HepG2 (cell line): ENCODE results near the gene CENPL. TPM values are rescaled to one million over a fixed set of nuclear protein-coding genes. Genes with fewer than 3 reads are reported as not detected.

Source experiments
- DMAP1 ChIP-seq: IDR thresholded peaks from 2 replicates; pipeline ENCODE4 v1.6.1; 2016
- KAT7 ChIP-seq: IDR thresholded peaks from 2 replicates; pipeline ENCODE4 v1.6.1; 2018; ENCODE audit warnings: borderline replicate concordance, missing compliant biosample characterization
- NR3C1 ChIP-seq: sonication (generic); formaldehyde crosslinking; IDR thresholded peaks from 2 replicates; pipeline ENCODE4 v1.4.0; 2020; ENCODE audit warnings: missing genetic modification reagents
- SALL1 ChIP-seq: sonication (generic); formaldehyde crosslinking; IDR thresholded peaks from 2 replicates; pipeline ENCODE4 v1.8.0; 2022; ENCODE audit warnings: mild to moderate bottlenecking, missing genetic modification reagents
- SAP130 ChIP-seq: IDR thresholded peaks from 2 replicates; pipeline ENCODE4 v1.6.1; 2016; ENCODE audit warnings: low read depth
- SP4 ChIP-seq: sonication (generic); formaldehyde crosslinking; IDR thresholded peaks from 2 replicates; pipeline ENCODE4 v1.8.1; 2023; ENCODE audit warnings: mild to moderate bottlenecking, missing genetic modification reagents
- SRSF1 ChIP-seq: fragments of 200-400 bp; formaldehyde crosslinking; optimal IDR thresholded peaks from 2 replicates; pipeline ENCODE3; 2017; ENCODE audit warnings: mild to moderate bottlenecking, low read depth, low read length, moderate library complexity
- SRY ChIP-seq: sonication (generic); formaldehyde crosslinking; IDR thresholded peaks from 2 replicates; pipeline ENCODE4 v1.8.0; 2022; ENCODE audit warnings: mild to moderate bottlenecking, missing genetic modification reagents
- TBX2 ChIP-seq: sonication (generic); formaldehyde crosslinking; IDR thresholded peaks from 2 replicates; pipeline ENCODE4 v1.5.0; 2020; ENCODE audit warnings: missing genetic modification reagents, mild to moderate bottlenecking, borderline replicate concordance
- ZBTB8A ChIP-seq: sonication (generic); formaldehyde crosslinking; IDR thresholded peaks from 2 replicates; pipeline ENCODE4 v1.4.0; 2020; ENCODE audit warnings: mild to moderate bottlenecking, low read depth, missing genetic modification reagents, borderline replicate concordance
- ZNF33B ChIP-seq: sonication (generic); formaldehyde crosslinking; IDR thresholded peaks from 2 replicates; pipeline ENCODE4 v1.5.1; 2020; ENCODE audit warnings: mild to moderate bottlenecking, missing genetic modification reagents
- ZNF552 ChIP-seq: sonication (generic); formaldehyde crosslinking; IDR thresholded peaks from 2 replicates; pipeline ENCODE4 v1.9.0; 2022; ENCODE audit warnings: missing genetic modification reagents, mild to moderate bottlenecking, borderline replicate concordance
- ZNF724P ChIP-seq: sonication (generic); formaldehyde crosslinking; IDR thresholded peaks from 2 replicates; pipeline ENCODE4 v1.8.0; 2022; ENCODE audit warnings: missing genetic modification reagents, borderline replicate concordance
- ZNF839 ChIP-seq: sonication (generic); formaldehyde crosslinking; IDR thresholded peaks from 2 replicates; pipeline ENCODE4 v1.4.0; 2020; ENCODE audit warnings: missing genetic modification reagents, mild to moderate bottlenecking, borderline replicate concordance
- polyA plus RNA-seq, 8 experiments: library from polyadenylated mRNA; depleted of rRNA in 3 of 8; stranded (reverse) in 7 of 8; unstranded in 1 of 8; fragments of >200 nt; fragmentation: Illumina TruSeq in 4 of 8; extraction: Trizol in 4 of 8; gene quantifications; 2 replicates each; pipeline versions ENCODE4 v1.2.1 to v1.2.3, GENCODE V29; 2011 to 2016; ENCODE audit warnings: low read depth in 4 of 8, missing spikeins in 1 of 8, mixed read lengths in 1 of 8; ENCODE audit not compliant: insufficient read depth in 1 of 8
- total RNA-seq, 5 experiments: library from RNA; depleted of rRNA; stranded (reverse); fragments of >200 nt; fragmentation: Illumina TruSeq; extraction: Trizol; gene quantifications; 2 replicates each; pipeline ENCODE4 v1.2.3, GENCODE V29; 2016; ENCODE audit warnings: low read depth in 1 of 5
- TF ChIP-seq, protein P1 (sequence below): sonication (generic); formaldehyde crosslinking; IDR thresholded peaks from 2 replicates; pipeline ENCODE4 v1.5.0; 2020; ENCODE audit warnings: mild to moderate bottlenecking, missing genetic modification reagents, moderate library complexity
- TF ChIP-seq, protein P2 (sequence below): IDR thresholded peaks from 2 replicates; pipeline ENCODE4 v1.6.1; 2016; ENCODE audit warnings: mild to moderate bottlenecking, missing biosample characterization, missing genetic modification reagents
- TF ChIP-seq, protein P3 (sequence below): sonication (generic); formaldehyde crosslinking; IDR thresholded peaks from 2 replicates; pipeline ENCODE4 v1.5.0; 2020; ENCODE audit warnings: mild to moderate bottlenecking, missing genetic modification reagents
- TF ChIP-seq, protein P4 (sequence below): sonication (generic); formaldehyde crosslinking; IDR thresholded peaks from 2 replicates; pipeline ENCODE4 v1.5.0; 2020; ENCODE audit warnings: missing genetic modification reagents, mild to moderate bottlenecking, borderline replicate concordance
- TF ChIP-seq, protein P5 (sequence below): sonication (generic); formaldehyde crosslinking; IDR thresholded peaks from 2 replicates; pipeline ENCODE4 v1.4.0; 2020; ENCODE audit warnings: missing genetic modification reagents
- TF ChIP-seq, protein P6 (sequence below): sonication (generic); formaldehyde crosslinking; IDR thresholded peaks from 2 replicates; pipeline ENCODE4 v1.4.0; 2020; ENCODE audit warnings: missing genetic modification reagents, borderline replicate concordance
- TF ChIP-seq, protein P7 (sequence below): sonication (generic); formaldehyde crosslinking; IDR thresholded peaks from 2 replicates; pipeline ENCODE4 v1.4.0; 2020; ENCODE audit warnings: missing genetic modification reagents

The CENPL gene
- total and polyA plus RNA-seq, 2 of the 13 experiments (the other 11 are each of a cell fraction or from before 2014, with no cell fraction given) = 4.4 to 14.2 TPM

DNA sequence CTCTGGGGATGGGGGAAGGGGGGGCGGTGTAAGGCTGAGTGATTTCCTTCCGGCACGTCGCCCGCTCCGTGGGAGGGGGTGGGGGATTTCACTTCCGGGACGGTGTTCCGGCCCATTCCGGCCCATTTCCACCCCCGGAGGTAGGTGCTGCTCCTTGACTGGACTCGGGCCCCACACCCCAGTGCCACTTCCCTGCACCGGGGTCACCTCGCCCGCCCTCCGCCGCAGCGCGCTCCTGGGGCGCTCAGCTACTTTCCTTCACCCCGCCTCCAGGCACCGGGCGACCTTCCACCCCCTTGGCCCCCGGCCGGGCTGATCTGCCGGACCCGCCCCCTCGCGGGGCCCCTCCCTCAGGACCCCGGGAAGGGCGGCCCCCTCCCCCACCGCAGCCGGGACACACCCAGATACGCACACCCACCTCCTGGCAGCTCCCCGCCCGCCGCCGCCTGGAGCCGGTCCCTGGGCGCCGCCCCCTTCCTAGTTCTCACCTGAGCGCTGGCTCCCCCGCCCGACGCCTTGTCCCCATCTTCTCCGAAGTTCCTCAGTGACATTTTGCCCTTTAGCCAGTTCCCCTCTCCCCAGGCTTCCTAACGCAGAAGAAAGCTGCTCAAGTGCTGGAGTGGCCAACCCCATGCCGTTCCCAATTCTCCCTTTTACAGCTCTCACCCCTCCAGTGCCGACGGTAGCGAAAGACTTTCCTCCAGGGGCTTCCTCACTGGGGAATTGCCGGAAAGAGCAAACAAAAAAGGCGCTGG lies 43.8 kb upstream of the CENPL start, which contains the start of gene ZBTB37 (continued):
- TF ChIP-seq DMAP1 (0 out of 2 replicates have a peak, but pooled peaks have one; percentile 7), SP4 (CRISPR knock-in tag) (no peak; the same call in none of the 2 replicates), ZNF839 (CRISPR knock-in tag) (no peak), ZNF724P (CRISPR knock-in tag) (no peak), SAP130 (CRISPR knock-in tag) (peak; percentile 77), KAT7 (CRISPR knock-in tag) (peak; percentile 70; the same call in 1 of the 2 replicates), SALL1 (CRISPR knock-in tag) (no peak), SRY (CRISPR knock-in tag) (0 out of 2 replicates have a peak, but pooled peaks have one; percentile 4), ZNF552 (CRISPR knock-in tag) (no peak), ZBTB8A (no peak), NR3C1 (CRISPR knock-in tag) (no peak), SRSF1 (no peak), TBX2 (peak; percentile 74), ZNF33B (CRISPR knock-in tag) (no peak)
- TF ChIP-seq, protein P1, sequence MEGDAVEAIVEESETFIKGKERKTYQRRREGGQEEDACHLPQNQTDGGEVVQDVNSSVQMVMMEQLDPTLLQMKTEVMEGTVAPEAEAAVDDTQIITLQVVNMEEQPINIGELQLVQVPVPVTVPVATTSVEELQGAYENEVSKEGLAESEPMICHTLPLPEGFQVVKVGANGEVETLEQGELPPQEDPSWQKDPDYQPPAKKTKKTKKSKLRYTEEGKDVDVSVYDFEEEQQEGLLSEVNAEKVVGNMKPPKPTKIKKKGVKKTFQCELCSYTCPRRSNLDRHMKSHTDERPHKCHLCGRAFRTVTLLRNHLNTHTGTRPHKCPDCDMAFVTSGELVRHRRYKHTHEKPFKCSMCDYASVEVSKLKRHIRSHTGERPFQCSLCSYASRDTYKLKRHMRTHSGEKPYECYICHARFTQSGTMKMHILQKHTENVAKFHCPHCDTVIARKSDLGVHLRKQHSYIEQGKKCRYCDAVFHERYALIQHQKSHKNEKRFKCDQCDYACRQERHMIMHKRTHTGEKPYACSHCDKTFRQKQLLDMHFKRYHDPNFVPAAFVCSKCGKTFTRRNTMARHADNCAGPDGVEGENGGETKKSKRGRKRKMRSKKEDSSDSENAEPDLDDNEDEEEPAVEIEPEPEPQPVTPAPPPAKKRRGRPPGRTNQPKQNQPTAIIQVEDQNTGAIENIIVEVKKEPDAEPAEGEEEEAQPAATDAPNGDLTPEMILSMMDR = peak; percentile 38
- TF ChIP-seq, protein P2, sequence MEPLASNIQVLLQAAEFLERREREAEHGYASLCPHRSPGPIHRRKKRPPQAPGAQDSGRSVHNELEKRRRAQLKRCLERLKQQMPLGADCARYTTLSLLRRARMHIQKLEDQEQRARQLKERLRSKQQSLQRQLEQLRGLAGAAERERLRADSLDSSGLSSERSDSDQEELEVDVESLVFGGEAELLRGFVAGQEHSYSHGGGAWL (CRISPR knock-in tag) = no peak
- TF ChIP-seq, protein P3, sequence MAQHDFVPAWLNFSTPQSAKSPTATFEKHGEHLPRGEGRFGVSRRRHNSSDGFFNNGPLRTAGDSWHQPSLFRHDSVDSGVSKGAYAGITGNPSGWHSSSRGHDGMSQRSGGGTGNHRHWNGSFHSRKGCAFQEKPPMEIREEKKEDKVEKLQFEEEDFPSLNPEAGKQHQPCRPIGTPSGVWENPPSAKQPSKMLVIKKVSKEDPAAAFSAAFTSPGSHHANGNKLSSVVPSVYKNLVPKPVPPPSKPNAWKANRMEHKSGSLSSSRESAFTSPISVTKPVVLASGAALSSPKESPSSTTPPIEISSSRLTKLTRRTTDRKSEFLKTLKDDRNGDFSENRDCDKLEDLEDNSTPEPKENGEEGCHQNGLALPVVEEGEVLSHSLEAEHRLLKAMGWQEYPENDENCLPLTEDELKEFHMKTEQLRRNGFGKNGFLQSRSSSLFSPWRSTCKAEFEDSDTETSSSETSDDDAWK (CRISPR knock-in tag) = no peak
- TF ChIP-seq, protein P4, sequence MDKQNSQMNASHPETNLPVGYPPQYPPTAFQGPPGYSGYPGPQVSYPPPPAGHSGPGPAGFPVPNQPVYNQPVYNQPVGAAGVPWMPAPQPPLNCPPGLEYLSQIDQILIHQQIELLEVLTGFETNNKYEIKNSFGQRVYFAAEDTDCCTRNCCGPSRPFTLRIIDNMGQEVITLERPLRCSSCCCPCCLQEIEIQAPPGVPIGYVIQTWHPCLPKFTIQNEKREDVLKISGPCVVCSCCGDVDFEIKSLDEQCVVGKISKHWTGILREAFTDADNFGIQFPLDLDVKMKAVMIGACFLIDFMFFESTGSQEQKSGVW (CRISPR knock-in tag) = no peak
- TF ChIP-seq, protein P5, sequence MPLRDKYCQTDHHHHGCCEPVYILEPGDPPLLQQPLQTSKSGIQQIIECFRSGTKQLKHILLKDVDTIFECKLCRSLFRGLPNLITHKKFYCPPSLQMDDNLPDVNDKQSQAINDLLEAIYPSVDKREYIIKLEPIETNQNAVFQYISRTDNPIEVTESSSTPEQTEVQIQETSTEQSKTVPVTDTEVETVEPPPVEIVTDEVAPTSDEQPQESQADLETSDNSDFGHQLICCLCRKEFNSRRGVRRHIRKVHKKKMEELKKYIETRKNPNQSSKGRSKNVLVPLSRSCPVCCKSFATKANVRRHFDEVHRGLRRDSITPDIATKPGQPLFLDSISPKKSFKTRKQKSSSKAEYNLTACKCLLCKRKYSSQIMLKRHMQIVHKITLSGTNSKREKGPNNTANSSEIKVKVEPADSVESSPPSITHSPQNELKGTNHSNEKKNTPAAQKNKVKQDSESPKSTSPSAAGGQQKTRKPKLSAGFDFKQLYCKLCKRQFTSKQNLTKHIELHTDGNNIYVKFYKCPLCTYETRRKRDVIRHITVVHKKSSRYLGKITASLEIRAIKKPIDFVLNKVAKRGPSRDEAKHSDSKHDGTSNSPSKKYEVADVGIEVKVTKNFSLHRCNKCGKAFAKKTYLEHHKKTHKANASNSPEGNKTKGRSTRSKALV = no peak; the same call in 1 of the 2 replicates
- TF ChIP-seq, protein P6, sequence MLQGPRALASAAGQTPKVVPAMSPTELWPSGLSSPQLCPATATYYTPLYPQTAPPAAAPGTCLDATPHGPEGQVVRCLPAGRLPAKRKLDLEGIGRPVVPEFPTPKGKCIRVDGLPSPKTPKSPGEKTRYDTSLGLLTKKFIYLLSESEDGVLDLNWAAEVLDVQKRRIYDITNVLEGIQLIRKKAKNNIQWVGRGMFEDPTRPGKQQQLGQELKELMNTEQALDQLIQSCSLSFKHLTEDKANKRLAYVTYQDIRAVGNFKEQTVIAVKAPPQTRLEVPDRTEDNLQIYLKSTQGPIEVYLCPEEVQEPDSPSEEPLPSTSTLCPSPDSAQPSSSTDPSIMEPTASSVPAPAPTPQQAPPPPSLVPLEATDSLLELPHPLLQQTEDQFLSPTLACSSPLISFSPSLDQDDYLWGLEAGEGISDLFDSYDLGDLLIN = no peak
- TF ChIP-seq, protein P7, sequence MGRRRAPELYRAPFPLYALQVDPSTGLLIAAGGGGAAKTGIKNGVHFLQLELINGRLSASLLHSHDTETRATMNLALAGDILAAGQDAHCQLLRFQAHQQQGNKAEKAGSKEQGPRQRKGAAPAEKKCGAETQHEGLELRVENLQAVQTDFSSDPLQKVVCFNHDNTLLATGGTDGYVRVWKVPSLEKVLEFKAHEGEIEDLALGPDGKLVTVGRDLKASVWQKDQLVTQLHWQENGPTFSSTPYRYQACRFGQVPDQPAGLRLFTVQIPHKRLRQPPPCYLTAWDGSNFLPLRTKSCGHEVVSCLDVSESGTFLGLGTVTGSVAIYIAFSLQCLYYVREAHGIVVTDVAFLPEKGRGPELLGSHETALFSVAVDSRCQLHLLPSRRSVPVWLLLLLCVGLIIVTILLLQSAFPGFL (CRISPR knock-in tag) = no peak
